Tibial artery (tissue), 4 donors: Measurements from ENCODE around the gene SLIT3.

ENCODE experiments used
- DNase-seq, 2 donors: peaks; one replicate each; pipeline ENCODE4 v3.0.0-alpha.2; 2019
- H3K27ac ChIP-seq, 2 donors: fragments of 200-600 bp; sonication (generic) in 1 of 2; 1 replicate in 1 of 2; 2 replicates in 1 of 2; pipeline ENCODE4 v1.5.1; 2018 to 2019; ENCODE audit warnings: mild to moderate bottlenecking in 1 of 2
- H3K27me3 ChIP-seq, 2 donors: fragments of 200-600 bp; sonication (generic) in 1 of 2; one replicate each; pipeline versions ENCODE4 v1.5.1 to v1.6.0; 2016 to 2019
- H3K36me3 ChIP-seq, 3 donors: fragments of 200-600 bp; sonication (generic) in 2 of 3; one replicate each; pipeline ENCODE4 v1.5.1; 2016 to 2019; ENCODE audit warnings: mild to moderate bottlenecking in 2 of 3
- H3K4me1 ChIP-seq, 4 donors: fragments of 200-600 bp; sonication (generic) in 2 of 4; 1 replicate in 3 of 4; 2 replicates in 1 of 4; pipeline ENCODE4 v1.5.1; 2016 to 2019
- H3K4me3 ChIP-seq, 2 donors: fragments of 200-600 bp; sonication (generic) in 1 of 2; 1 replicate in 1 of 2; 2 replicates in 1 of 2; pipeline ENCODE4 v1.5.1; 2018 to 2019; ENCODE audit warnings: mild to moderate bottlenecking in 2 of 2
- H3K9me3 ChIP-seq, 3 donors: fragments of 200-600 bp; sonication (generic) in 1 of 3; one replicate each; pipeline ENCODE4 v1.5.1; 2016 to 2019
- CTCF ChIP-seq, 2 experiments: fragments of 200-600 bp in 1 of 2; fragments of 450-650 bp in 1 of 2; IDR thresholded peaks; one replicate each; pipeline ENCODE4 v1.5.1; 2017 to 2019; ENCODE audit warnings: antibody characterized with exemption in 2 of 2, mild to moderate bottlenecking in 1 of 2, moderate library complexity in 1 of 2
- intact Hi-C: fragments of 100-400 bp; cut with DNase I; formaldehyde crosslinking; loops from one replicate; pipeline ENCODE4 v1.15.0; 2023; ENCODE audit warnings: low total_unique reads

Gene SLIT3

GRCh38 chr5:168780888-168781287, 520.1 kb downstream of the SLIT3 start:
- no peak for TF ChIP-seq CTCF (IDR thresholded peaks at IDR 0.05)
- Histone ChIP-seq H3K27me3 (no peaks in the 10 kb centered on the region), H3K4me3 (no peak overlapping the region), H3K4me1 (no peaks in the 10 kb centered on the region), H3K36me3 (peaks cover 0 to 44% (median 29%) of the 10 kb centered on the region in 3 donors), H3K9me3 (no peaks in the 10 kb centered on the region), H3K27ac (no peak overlapping the region)
- intact Hi-C loops: no loop called here
- DNase-seq: no peak

GRCh38 chr5:168779333-168779732, 521.6 kb downstream of the SLIT3 start:
- no peak overlapping the region for H3K4me3 ChIP-seq
- TF ChIP-seq CTCF (IDR thresholded peaks at IDR 0.05): no peak
- H3K27me3 ChIP-seq: no peaks in the 10 kb centered on the region
- H3K27ac ChIP-seq: no peak overlapping the region
- no peak for DNase-seq
- H3K36me3 ChIP-seq: peaks cover 0 to 39% (median 30%) of the 10 kb centered on the region in 3 donors
- H3K4me1 ChIP-seq: no peaks in the 10 kb centered on the region
- no peaks in the 10 kb centered on the region for H3K9me3 ChIP-seq
- intact Hi-C loops: no loop called here

- Histone ChIP-seq H3K4me1 (no peaks in the 10 kb centered on the region), H3K27ac (no peak overlapping the region), H3K36me3 (peaks cover 0 to 39% (median 38%) of the 10 kb centered on the region in 3 donors), H3K4me3 (no peak overlapping the region), H3K9me3 (no peaks in the 10 kb centered on the region), H3K27me3 (no peaks in the 10 kb centered on the region)
- no peak for DNase-seq
- no peak for TF ChIP-seq CTCF (IDR thresholded peaks at IDR 0.05)
- intact Hi-C loops: no loop called here
Measured at GRCh38 chr5:168778536-168778935, 522.4 kb downstream of the SLIT3 start.

GRCh38 chr5:168777651-168778050, 523.3 kb downstream of the SLIT3 start:
- no peaks in the 10 kb centered on the region for H3K9me3 ChIP-seq
- DNase-seq: no peak
- H3K27ac ChIP-seq: no peak overlapping the region
- H3K36me3 ChIP-seq: peaks cover 2 to 47% (median 41%) of the 10 kb centered on the region in 3 donors
- H3K4me1 ChIP-seq: no peaks in the 10 kb centered on the region
- no peaks in the 10 kb centered on the region for H3K27me3 ChIP-seq
- H3K4me3 ChIP-seq: no peak overlapping the region
- TF ChIP-seq CTCF (IDR thresholded peaks at IDR 0.05): no peak
- intact Hi-C loops: no loop called here

- peaks cover 5 to 57% (median 57%) of the 10 kb centered on the region in 3 donors for H3K36me3 ChIP-seq
- no peaks in the 10 kb centered on the region for H3K27me3 ChIP-seq
- intact Hi-C loops: no loop called here
- H3K4me1 ChIP-seq: no peaks in the 10 kb centered on the region
- no peaks in the 10 kb centered on the region for H3K9me3 ChIP-seq
- TF ChIP-seq CTCF (IDR thresholded peaks at IDR 0.05): no peak
- DNase-seq: no peak
- H3K4me3 ChIP-seq: no peak overlapping the region
- H3K27ac ChIP-seq: no peak overlapping the region
Measured at GRCh38 chr5:168776070-168776469, 524.9 kb downstream of the SLIT3 start.

- TF ChIP-seq CTCF (IDR thresholded peaks at IDR 0.05): no peak
- Histone ChIP-seq H3K9me3 (no peaks in the 10 kb centered on the region), H3K27me3 (no peaks in the 10 kb centered on the region), H3K36me3 (peaks cover 5 to 67% (median 67%) of the 10 kb centered on the region in 3 donors), H3K4me3 (no peak overlapping the region), H3K27ac (no peak overlapping the region), H3K4me1 (no peaks in the 10 kb centered on the region)
- intact Hi-C loops: no loop called here
- DNase-seq: no peak
Measured at GRCh38 chr5:168773226-168773625, 527.7 kb downstream of the SLIT3 start.
